ENCODE measurements around the gene SMIM38.

The SMIM38 gene

DNA sequence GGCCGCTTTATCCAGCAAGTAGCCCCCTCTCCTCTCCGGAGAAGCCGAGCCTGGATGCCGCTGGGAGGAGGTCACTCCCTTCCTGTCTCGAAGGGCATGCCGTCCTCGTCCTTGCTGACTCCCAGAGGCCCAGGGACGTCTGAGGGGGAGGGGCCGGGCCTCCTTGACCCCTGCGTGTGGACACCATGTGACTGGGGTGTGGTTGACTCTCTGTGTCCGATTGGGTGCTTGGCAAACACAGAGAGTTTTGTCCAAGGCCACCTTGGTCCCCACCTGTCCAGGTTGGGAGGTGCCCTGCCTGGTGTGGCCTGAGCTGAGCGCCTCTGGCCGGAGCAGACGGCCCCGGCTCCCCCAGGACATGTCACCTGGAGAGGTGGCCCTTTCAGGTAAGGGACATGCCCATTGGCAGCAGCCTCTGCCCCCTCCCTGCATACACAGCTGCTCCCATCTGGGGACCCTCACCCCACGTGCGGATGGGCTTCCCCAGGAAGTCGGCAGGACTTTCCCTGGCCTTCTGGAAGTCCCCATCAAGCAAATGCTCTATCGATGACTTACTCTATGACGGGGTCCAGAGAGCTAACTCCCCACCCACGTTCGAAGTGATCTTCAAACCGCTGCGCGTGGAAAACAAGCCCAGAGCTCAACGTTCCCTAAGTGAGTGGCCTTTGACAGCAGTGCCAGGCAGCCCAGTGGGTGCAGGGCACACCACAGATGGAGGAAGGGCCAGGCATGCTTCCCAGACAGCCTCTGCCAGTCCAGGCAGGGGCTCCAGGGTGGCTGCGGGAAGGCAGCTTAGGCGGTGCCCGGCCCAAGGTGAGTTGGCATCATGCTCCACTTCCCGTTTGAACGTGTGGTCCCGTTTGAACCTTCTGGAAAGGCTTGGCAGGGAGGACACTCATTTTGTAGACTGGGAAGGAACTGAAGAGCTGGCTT, at the start of gene SMIM38:
SMIM38 (plus strand) TSS at position 634 of the 933 bp plus-strand sequence. CDS start 1,912 bp downstream, outside the sequence.
- DNase-seq (ENCODE audit: low read depth), result no peak

DNA sequence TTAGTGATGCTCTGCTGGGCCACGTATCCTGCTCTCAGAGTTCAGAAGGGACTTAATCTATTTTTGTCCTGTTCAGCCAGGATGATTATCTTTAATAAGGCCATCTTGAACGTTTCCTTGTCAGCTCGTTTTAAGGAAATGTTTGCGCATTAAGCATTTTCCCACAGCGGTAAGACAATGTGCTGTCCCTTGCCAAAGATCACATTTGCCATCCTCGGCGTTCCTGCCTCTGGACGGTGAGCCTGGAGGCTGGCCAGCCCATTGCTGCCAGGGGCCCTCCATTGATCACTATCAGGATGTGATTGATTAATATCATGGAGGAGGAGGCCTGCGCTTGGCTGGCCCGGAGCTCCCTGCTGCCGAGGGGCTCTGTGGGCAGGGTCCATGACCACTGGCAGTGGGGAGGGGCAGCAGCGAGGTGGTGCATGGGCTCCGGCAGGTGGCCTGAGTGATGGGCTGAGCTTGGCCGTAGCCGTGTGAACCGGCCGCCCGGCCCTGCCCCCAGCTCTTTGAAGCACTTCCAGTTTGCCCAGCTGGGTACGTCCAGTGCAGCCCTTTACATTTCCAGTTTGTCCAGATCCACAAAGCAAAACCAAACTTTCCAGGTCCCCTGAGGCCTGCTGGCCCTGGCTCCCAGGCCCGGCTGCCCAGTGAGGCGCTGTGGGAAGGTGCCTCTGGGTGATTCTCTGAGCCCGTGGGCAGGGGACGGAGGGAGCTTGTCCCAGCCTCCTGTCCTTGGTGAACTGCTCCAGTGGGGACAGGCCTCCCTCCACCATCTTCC, 49.5 kb upstream of the SMIM38 start:
- DNase-seq (ENCODE audit: low read depth), result no peak

DNA sequence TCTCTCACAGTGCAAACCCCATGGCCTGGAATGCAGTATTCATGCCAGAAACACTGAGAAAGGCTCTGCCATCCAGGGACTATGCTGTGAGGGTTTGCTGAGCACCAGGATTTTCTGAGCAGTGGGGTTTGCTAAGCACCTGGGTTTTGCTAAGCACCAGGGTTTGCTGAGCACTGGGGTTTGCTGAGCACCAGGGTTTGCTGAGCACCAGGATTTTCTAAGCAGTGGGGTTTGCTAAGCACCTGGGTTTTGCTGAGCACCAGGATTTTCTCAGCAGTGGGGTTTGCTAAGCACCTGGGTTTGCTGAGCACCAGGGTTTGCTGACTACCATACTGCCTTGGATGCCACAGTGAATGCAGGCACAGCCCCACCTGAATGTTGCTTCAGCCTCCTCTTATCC, 48.3 kb upstream of the SMIM38 start:
- DNase-seq (ENCODE audit: low read depth), result no peak

DNA sequence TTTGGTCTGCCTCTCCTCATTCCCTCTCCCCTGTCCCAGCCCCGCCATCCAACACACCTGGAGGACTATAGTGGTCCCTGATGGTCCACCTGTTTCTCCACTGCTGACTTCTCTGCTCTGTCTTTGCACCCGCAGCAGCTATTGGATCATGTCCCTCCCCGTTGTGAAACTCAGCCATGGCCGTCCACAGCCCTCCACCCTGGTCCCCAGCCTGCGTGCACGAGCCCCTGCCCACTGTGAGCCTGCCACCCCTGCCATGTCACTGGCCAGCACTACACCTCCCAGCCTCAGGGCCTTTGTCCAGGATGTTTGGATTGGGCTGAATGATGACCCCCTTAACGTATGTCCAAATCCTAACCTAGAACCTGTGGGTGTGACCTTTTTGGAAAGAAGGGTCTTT, 47.7 kb upstream of the SMIM38 start:
- no peak for DNase-seq (ENCODE audit: low read depth)

DNA sequence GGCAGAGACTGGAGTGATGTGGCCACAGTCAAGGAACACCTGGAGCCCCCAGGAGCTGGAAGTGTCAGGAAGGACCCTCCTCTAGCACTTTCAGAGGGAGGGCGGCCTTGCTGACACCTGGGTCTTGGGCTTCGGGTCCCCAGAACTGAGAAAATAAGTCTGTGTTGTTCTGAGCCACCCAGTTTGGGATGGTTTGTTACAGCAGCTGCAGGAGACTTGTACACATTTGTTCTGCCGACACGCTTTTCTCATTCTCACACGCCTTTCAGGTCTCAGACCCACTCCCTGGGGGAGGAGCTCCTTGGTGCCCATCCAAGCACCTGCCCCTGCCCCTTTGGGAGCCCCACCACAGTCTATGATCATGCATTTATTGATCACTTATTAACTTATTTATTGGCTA, 47.2 kb upstream of the SMIM38 start:
- DNase-seq (ENCODE audit: low read depth), result no peak

DNA sequence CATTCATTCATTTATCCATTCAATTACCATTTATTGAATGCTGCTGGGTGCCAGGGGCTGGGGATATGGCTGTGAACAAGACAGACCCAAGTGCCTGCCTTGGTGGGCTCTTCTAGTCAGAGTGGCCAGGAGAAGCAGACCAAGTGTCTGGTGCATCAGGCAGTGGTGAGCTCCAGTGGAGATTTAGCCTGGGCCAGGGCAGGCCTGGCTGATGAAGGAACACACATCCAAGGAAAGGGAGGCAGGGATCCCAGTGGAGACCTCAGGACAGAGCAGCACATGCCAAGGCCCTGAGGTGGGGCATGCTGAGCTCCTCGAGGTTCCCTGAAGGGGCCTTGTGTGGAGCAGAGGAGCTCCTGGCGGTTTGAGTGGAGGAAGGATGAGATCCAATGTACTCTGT, 46.6 kb upstream of the SMIM38 start:
- no peak for DNase-seq (ENCODE audit: low read depth)

DNA sequence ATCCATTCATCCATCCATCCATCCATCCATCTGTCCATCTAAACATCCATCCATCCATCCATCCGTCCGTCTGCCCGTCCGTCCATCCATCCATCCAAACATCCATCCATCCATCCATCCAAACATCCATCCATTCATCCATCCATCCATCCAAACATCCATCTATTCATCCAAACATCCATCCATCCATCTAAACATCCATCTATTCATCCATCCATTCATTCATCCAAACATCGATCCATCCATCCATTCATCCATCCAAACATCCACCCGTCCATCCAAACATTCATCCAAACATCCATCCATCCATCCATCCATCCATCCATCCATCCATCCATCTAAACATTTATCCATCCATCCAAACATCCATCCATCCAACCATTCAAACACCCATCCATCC, 45.3 kb upstream of the SMIM38 start:
- DNase-seq (ENCODE audit: low read depth), result no peak

DNA sequence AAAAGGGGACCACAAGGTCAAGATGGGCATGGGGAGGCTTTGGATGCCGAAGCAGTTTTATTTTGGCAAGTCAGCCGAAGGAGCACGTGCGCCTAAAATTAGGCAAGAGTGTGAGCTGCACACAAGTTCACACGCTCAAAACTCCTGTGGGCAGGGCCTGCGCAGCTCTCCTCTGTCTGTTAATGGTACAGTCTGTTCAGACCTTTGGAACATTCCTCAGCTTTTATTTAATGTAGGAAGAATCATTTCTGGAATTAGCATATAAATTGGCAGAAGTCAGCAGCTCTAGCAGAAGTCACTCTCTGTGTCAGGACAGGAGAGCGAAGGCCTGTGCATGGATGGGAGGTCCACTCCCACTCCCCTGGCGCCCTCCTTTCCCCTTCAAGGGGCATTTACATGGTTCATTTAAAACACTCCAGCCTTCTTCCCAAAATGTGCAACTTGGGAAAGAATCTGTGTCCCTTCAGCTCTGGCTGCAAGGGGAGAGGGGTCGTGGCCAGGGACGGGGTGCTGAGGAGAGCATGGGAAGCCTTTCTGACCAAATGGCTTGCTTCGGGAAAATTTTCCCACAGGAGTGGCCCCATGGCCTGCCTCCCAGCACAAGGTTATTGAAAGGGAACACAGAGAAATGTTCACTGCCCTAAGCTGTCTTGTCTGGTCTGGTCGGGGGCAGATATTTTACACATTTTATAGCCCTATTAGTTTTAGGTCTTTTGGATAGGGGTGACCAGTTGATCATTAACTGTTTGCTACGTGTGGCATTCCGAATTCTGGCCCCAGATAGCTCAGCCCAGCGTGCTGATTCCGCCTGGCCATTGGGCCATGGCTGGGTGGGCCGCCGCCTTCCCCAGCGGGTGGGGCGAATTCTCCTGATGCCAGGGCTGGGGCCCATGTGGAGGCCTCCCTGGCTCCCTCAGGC, 43.9 kb upstream of the SMIM38 start:
- no peak for DNase-seq (ENCODE audit: low read depth)

DNA sequence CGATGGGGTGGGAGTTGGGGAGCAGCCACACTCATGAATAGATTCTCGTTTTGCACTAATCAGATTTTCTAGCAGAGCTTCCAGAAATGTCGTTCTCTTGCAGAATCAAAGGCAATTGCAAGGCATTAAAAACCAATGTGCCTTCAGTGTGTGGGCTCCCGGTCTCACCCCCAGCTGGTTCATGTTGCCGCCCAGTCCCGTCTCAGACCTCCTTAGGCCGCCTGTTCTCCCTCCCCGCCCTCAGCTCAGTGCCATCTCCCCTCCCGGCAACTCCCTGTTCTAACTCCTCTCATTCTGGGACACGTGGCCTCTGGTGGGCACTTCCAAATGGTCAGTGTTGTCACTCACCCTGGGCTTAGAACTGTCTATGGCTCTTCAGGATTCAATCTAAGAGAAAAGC, 42.5 kb upstream of the SMIM38 start:
- no peak for DNase-seq (ENCODE audit: low read depth)

DNA sequence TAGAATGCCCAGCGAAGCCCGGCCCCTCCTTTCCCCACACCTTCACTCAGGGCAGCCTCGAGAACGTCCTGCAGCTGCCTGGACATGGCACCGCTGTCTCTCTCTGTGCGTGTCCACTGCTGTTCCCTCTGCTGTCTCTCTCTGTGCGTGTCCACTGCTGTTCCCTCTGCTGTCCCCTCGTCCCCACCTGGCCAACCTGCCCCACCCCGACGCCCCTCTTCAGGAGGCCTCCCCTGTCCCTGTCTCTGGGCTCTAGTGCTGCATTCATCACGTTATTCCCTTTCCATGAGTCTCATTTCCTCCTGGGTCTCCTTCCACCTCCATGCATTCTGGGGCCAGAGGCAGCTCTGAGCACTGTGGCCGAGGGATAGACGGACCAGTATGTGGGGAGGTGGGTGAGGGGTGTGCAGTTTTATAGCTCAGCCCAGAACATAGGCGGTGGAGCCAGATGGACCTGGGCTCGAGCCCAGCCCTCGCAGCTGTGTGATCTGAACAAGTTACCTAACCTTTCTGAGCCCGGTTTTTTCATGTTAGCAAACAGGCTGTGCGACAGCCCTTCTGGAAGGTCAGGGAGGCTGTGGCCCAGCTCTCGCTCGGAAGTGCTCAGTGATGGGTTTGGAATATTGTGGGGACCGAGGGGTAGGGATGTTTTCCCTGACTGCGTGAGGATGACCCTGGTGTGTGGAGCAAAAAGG, 41.9 kb upstream of the SMIM38 start:
- no peak for DNase-seq (ENCODE audit: low read depth)

DNA sequence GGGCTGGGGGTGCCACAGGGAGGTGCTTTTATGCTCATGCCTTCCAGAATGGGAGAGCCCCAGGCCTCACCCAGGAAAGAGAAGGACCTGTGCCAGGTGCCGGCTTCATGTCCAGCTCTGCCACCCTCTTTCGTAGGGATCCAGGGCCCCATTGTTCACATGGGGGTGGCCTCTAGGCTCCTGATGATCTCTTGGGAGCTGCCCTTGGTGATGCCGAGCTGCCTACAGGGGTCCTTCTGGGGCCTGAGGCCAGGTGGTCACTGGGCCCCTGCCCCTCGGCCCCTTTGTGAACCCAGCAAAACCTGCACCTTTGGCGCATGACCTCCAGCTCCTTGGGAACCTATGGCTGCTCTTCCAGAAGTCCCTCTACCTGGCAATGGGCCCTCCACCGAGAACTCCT, 41.4 kb upstream of the SMIM38 start:
- no peak for DNase-seq (ENCODE audit: low read depth)

DNA sequence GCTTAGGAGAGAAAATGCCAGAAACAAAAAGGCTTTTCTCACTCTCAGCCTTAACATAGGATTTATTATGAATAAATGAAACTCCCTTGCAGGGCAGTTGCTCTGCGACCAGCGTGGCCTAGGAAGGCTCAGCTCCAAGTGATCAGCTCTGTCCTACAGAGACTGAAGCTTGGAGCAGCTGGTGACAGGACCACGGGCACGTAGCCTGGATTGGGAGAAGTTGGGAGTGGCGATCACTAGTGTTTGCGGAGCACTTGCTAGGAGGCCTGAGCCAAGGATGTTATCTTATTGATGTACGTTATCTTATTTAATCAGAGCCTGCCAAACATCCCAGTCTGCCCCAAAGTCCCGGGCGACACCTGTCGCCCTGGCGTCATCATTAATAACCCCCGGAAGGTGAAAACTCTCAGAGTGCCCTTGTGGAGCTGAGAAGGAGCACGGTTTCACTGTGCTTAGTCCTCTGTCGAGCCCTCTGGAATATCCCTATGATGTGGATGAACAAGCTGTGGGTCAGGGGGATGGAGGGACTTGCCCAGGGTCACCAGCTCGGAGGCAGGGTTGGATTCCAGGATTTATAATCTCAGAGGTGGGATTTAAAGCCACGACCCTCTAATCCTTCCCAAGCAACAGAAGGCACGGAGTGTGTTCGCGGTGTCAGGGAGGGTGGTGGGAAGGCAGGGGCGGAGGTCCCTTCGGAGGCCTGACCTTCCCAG, 40.8 kb upstream of the SMIM38 start:
- no peak for DNase-seq (ENCODE audit: low read depth)

DNA sequence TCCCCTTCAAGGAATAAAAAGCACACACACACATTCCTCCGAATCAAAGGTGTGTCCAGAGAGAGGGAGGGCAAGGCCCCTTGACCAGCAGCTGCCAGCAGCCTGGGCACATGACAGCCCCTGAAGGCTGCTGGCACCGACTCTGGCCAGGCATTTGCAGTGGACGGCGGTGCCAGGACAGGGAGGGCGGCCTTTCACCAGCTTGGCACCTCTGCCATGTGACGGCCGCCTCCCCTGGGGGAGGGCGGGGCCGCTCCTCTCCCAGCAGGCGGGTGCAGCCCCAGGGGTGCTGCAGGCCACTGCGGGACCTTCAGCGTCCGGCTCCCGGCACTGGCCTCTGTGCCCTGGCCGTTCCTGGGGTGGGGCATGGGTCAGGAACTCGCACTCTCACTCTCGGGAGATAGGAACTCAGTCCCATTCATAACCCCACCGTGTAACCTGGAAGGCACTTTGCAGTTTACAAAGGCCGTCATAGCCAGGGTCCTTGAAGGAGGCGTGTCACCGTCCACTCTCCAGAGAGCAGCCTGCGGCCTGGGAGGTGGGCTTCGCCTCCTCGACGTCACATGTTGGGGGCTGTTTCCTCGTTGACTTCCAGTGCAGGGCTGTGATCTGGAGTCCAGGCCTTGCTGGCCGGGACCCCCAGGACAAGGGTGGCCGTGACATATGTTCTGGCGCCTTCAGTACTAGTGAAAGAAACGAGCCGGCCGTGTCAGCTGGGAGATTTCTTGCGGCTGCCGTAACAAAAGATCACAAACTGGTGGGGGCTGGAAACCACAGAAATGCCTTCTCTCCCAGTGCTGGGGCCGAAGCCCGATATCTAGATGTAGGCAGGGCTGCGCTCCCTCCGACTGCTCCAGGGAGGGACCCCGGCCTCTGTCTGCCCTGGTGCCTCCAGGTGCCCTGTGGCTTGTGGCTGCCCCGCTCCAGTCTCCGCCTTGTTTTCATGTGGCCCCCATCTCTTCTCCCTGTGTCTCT, 39.9 kb upstream of the SMIM38 start:
- DNase-seq (ENCODE audit: low read depth), result no peak

DNA sequence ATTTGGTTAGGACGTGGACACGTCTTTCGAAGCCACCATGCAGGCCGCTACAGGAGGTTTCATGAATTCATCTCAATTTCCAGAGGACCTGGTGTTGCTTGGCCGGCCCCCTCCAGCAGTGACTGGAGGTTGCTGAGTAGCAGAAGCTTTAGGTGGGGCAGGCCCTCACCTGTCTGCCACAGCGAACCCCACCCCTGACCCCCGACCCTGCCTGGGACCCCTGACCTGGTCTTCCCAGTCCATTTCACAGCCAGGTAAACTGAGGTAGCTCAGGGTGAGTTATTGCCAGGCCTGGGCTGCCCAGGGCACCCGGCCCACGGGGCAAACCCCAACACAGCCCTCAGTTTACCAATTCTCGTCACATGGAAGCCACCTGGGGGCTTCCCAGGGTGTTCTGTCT, 39.1 kb upstream of the SMIM38 start:
- DNase-seq (ENCODE audit: low read depth), result no peak

DNA sequence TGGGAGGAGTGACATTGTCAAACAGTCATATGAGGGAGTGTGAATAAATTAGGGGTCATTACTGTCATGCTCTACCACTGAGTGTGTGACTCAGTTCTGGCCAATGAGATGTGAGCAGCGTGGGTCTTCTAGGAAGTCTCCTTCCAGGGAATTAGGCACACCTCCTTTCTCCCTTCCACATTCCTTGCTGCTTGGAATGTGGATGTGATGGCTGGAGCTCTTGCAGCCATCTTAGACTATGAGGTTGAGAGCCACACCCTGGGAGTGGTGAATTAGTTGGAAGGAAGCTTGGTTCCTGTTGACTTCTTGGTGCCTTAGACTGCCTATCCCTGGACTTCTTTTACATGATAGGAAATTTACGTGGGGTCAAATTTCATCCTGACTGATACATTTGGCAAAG, 36.5 kb upstream of the SMIM38 start:
- no peak for DNase-seq (ENCODE audit: low read depth)

DNA sequence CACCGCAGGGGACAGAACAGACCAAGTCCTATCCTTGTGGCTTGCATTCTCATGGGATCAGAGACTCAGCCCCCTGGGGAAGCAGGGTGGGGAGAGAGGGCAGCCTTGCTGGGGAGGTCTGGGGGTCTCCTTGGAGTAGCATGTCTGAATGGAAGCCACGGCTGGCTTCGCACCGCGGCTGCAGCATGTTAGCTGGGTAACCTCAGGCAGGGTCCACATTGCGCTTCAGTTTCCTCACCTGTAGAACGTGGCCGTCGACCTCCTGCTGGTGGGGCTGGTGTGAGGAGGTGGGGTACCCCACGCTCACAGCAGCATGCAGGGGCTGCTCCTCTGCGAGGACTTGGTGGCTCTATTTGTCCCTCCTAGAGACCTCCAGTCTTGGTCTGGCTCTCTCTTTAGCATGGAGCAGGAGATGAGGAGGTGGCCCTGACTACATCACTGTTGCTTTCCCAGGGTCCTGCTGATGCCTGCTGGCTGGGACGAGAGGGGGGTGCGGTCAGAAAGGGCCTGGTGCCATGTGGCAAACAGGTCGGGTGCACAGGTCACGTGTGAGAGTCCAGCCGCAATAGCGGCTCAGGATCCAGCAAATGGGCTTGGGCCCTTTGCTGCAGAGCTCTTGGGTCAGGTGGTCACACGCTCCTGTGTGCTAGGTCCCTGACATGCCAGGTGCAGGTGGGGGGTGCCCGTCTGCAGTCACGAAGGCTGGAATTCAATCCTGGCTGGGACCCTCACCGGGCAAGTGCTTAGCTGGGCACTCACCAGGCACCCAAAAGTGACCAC, 35.4 kb upstream of the SMIM38 start:
- DNase-seq (ENCODE audit: low read depth), result no peak

DNA sequence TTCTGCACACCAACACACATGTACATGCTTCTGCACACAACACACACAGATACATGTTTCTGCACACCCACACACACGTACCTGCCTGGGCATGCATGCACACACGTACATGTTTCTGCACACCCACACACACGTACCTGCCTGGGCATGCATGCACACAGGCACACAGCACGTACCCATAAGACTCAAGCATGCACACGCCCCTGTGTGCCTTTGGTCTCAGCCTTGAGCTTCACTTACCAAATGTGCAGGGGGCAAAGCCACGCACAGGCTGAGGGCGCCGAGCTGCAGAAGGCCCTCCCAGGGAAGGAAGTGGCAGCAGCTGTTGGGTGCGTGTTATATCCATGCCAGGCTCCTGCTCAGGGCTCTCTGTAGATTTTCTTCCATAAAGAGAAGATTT, 34.7 kb upstream of the SMIM38 start:
- no peak for DNase-seq (ENCODE audit: low read depth)

DNA sequence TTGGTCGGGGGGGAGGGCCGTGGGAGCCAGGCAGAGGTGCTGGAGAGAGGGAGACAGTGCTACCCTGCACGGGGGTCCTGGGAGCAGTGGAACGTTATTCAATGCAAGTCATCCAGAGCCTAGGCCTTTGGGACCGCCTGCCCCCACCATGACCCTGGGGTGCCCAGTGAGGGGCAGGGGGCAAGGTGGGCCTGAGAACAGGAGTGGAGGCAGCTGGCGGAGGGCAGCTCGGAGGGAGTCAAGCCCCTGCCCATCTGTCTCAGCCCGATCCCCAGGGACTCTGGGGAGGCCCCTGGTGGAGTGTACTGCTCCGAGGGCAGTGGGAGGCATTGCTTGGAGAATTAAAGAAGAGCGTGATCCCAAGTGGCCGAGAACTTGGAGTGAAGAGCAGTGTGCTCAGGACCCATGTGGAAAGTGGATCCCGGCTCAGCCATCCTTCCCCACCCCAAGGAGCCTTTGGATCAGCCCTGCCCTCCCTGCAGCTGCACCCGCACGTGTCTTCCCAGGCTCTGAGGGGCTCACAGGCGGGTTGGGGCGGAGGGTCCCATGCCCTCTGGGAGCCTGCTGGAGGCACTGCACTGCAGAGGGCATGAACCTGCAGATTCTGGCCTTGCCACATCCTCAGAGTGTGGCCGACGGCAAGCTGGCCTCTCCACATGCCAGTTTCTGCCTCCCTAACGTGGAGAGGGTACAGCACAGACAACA, 34.0 kb upstream of the SMIM38 start:
- no peak for DNase-seq (ENCODE audit: low read depth)
